Muscle layer of colon (tissue), 2 donors: ENCODE measurements around the gene RARA.

ENCODE experiments used
- H3K27ac ChIP-seq: one replicate; pipeline ENCODE4 v1.7.0; 2013; ENCODE audit warnings: low read depth, mild to moderate bottlenecking, low read length, moderate library complexity
- H3K27me3 ChIP-seq, 2 donors: one replicate each; pipeline ENCODE4 v1.7.0; 2013; ENCODE audit warnings: low read length in 2 of 2, mild to moderate bottlenecking in 2 of 2; ENCODE audit not compliant: insufficient read depth in 2 of 2, control insufficient read depth in 1 of 2
- H3K36me3 ChIP-seq: one replicate; pipeline ENCODE4 v1.7.0; 2013; ENCODE audit warnings: mild to moderate bottlenecking, low read length; ENCODE audit not compliant: insufficient read depth
- H3K4me1 ChIP-seq: one replicate; pipeline ENCODE4 v1.7.0; 2013; ENCODE audit warnings: mild to moderate bottlenecking, low read length; ENCODE audit not compliant: insufficient read depth
- H3K4me3 ChIP-seq, 2 donors: one replicate each; pipeline ENCODE4 v1.7.0; 2013; ENCODE audit warnings: low read length in 2 of 2, low read depth in 1 of 2, mild to moderate bottlenecking in 1 of 2, moderate library complexity in 1 of 2
- H3K9ac ChIP-seq: one replicate; pipeline ENCODE4 v1.7.0; 2013; ENCODE audit warnings: low read length
- H3K9me3 ChIP-seq: one replicate; pipeline ENCODE4 v1.7.0; 2013; ENCODE audit warnings: mild to moderate bottlenecking, low read length
- donor health status: abdominal sarcoma.
- donor health status: Adenocarcinoma of cecum.

Gene RARA

GRCh38 chr17:40351359-40352236 lies 42.6 kb downstream of the RARA start:
- H3K4me3 ChIP-seq: no peak overlapping the region
- H3K4me1 ChIP-seq: peaks cover 56% of the 10 kb centered on the region
- H3K9me3 ChIP-seq: no peaks in the 10 kb centered on the region
- no peaks in the 10 kb centered on the region for H3K27me3 ChIP-seq
- no peak overlapping the region for H3K9ac ChIP-seq
- H3K36me3 ChIP-seq: peaks cover 47% of the 10 kb centered on the region
- no peak overlapping the region for H3K27ac ChIP-seq

GRCh38 chr17:40352237-40352778 lies 43.3 kb downstream of the RARA start:
- Histone ChIP-seq H3K9me3 (no peaks in the 10 kb centered on the region), H3K9ac (no peak overlapping the region), H3K36me3 (peaks cover 47% of the 10 kb centered on the region), H3K27me3 (no peaks in the 10 kb centered on the region), H3K27ac (no peak overlapping the region), H3K4me1 (peaks cover 49% of the 10 kb centered on the region), H3K4me3 (no peak overlapping the region)

DNA sequence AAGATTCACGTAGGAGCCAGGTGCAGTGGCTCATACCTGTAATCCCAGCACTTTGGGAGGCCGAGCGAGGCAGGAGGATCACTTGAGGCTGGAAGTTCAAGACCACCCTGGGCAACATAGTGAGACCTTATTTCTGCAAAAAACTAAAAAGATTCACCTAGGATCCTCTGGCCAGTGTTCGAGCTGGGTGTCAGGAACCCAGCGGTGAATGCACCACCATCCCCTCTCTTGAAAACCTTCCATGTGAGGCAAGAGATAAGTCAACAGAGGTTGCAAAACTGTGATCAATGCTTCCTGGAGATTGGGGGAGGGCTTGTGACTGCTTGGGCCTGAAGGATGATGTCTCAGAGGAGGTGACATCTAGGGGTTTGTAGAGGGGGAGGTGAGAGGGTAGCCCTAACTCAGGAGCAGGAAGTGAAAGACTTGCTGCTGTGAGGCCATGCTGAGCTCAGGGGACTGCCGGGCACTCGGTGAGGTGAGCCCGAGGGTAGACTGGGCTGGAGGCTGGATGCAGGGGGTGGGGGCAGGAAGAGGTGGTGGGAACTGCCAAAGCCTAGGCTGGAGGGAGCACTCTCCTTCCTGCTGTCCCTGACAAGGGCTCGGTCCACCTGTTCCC lies 43.9 kb downstream of the RARA start:
- no peak overlapping the region for H3K9ac ChIP-seq
- no peak overlapping the region for H3K4me3 ChIP-seq
- no peak overlapping the region for H3K27ac ChIP-seq
- H3K9me3 ChIP-seq: no peaks in the 10 kb centered on the region
- H3K27me3 ChIP-seq: no peaks in the 10 kb centered on the region
- H3K36me3 ChIP-seq: peaks cover 46% of the 10 kb centered on the region
- H3K4me1 ChIP-seq: peaks cover 43% of the 10 kb centered on the region

- Histone ChIP-seq H3K27ac (no peak overlapping the region), H3K4me3 (no peak overlapping the region), H3K9ac (no peak overlapping the region), H3K9me3 (no peaks in the 10 kb centered on the region), H3K4me1 (peaks cover 28% of the 10 kb centered on the region), H3K27me3 (no peaks in the 10 kb centered on the region), H3K36me3 (peaks cover 34% of the 10 kb centered on the region)
These were observed 45.5 kb downstream of the RARA start for GRCh38 chr17:40354221-40355122.

DNA sequence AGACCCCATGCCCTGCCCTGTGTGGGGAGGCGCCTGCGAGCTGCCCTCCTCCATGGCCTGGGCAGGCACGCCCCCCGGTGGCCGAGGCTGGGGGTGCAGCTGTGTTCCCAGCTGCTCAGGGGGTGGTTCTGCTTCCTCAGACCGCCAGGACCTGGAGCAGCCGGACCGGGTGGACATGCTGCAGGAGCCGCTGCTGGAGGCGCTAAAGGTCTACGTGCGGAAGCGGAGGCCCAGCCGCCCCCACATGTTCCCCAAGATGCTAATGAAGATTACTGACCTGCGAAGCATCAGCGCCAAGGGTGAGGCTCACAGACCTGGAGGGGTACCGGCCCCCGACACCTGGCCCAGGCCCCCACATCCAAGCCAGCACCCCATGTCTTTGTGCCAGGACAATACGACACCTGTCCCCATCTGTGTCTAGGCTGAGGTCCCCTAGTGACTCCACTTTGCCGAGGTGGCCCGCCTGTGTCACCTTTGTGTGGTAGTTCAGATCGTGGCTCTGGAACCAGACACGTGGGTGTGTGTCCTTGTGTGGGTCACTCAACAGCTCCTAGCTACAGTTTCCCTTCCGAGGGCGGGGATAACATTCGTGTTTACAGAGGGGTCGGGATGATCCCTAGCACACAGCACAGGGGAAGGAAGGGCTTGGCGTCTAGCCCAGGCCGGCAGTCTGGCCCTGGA lies 46.3 kb downstream of the RARA start:
- H3K36me3 ChIP-seq: peaks cover 34% of the 10 kb centered on the region
- H3K9ac ChIP-seq: no peak overlapping the region
- no peak overlapping the region for H3K4me3 ChIP-seq
- H3K9me3 ChIP-seq: no peaks in the 10 kb centered on the region
- H3K27ac ChIP-seq: no peak overlapping the region
- peaks cover 20% of the 10 kb centered on the region for H3K4me1 ChIP-seq
- no peaks in the 10 kb centered on the region for H3K27me3 ChIP-seq

DNA sequence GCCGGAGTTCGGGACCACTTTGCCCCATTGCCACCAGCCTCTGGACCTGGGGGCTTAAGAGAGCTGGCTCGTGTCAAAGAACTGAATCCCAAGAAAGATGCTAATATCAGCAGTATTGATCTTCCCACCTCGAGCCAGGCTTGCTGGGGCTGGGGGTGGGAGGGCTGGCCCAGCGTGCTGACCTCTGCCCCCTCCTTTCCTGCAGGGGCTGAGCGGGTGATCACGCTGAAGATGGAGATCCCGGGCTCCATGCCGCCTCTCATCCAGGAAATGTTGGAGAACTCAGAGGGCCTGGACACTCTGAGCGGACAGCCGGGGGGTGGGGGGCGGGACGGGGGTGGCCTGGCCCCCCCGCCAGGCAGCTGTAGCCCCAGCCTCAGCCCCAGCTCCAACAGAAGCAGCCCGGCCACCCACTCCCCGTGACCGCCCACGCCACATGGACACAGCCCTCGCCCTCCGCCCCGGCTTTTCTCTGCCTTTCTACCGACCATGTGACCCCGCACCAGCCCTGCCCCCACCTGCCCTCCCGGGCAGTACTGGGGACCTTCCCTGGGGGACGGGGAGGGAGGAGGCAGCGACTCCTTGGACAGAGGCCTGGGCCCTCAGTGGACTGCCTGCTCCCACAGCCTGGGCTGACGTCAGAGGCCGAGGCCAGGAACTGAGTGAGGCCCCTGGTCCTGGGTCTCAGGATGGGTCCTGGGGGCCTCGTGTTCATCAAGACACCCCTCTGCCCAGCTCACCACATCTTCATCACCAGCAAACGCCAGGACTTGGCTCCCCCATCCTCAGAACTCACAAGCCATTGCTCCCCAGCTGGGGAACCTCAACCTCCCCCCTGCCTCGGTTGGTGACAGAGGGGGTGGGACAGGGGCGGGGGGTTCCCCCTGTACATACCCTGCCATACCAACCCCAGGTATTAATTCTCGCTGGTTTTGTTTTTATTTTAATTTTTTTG lies 47.1 kb downstream of the RARA start:
- peaks cover 34% of the 10 kb centered on the region for H3K36me3 ChIP-seq
- H3K4me3 ChIP-seq: no peak overlapping the region
- H3K9ac ChIP-seq: no peak overlapping the region
- no peaks in the 10 kb centered on the region for H3K9me3 ChIP-seq
- H3K4me1 ChIP-seq: peaks cover 14% of the 10 kb centered on the region
- H3K27ac ChIP-seq: no peak overlapping the region
- no peaks in the 10 kb centered on the region for H3K27me3 ChIP-seq

DNA sequence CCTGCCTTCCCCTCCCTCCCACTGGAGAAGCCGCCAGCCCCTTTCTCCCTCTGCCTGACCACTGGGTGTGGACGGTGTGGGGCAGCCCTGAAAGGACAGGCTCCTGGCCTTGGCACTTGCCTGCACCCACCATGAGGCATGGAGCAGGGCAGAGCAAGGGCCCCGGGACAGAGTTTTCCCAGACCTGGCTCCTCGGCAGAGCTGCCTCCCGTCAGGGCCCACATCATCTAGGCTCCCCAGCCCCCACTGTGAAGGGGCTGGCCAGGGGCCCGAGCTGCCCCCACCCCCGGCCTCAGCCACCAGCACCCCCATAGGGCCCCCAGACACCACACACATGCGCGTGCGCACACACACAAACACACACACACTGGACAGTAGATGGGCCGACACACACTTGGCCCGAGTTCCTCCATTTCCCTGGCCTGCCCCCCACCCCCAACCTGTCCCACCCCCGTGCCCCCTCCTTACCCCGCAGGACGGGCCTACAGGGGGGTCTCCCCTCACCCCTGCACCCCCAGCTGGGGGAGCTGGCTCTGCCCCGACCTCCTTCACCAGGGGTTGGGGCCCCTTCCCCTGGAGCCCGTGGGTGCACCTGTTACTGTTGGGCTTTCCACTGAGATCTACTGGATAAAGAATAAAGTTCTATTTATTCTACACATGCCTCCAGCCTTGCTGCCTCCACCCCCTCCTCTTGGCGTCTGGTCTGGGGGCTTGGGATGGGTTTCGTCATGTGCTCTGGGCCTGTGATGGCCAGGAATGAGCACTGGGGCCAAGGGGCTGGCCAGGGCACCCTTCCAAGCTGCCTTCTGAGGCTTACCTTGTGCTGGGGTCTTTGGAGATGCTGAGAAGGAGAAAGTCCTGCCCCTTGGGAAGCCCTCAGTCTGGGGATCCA lies 48.3 kb downstream of the RARA start:
- H3K27ac ChIP-seq: no peak overlapping the region
- H3K4me3 ChIP-seq: no peak overlapping the region
- H3K9me3 ChIP-seq: no peaks in the 10 kb centered on the region
- H3K27me3 ChIP-seq: peaks cover 0 to 4% of the 10 kb centered on the region in 2 donors
- peaks cover 25% of the 10 kb centered on the region for H3K36me3 ChIP-seq
- no peak overlapping the region for H3K9ac ChIP-seq
- peaks cover 14% of the 10 kb centered on the region for H3K4me1 ChIP-seq

- Histone ChIP-seq H3K9me3 (no peaks in the 10 kb centered on the region), H3K27me3 (peaks cover 0 to 7% of the 10 kb centered on the region in 2 donors), H3K9ac (no peak overlapping the region), H3K36me3 (peaks cover 15% of the 10 kb centered on the region), H3K27ac (no peak overlapping the region), H3K4me1 (peaks cover 14% of the 10 kb centered on the region), H3K4me3 (no peak overlapping the region)
These were observed 49.5 kb downstream of the RARA start for GRCh38 chr17:40358323-40359038.

- no peak overlapping the region for H3K9ac ChIP-seq
- peaks cover 0 to 7% of the 10 kb centered on the region in 2 donors for H3K27me3 ChIP-seq
- H3K4me3 ChIP-seq: no peak overlapping the region
- peaks cover 11% of the 10 kb centered on the region for H3K4me1 ChIP-seq
- H3K27ac ChIP-seq: no peak overlapping the region
- H3K36me3 ChIP-seq: peaks cover 6% of the 10 kb centered on the region
- no peaks in the 10 kb centered on the region for H3K9me3 ChIP-seq
These were observed 51.1 kb downstream of the RARA start for GRCh38 chr17:40360091-40360490.
